Thyroid gland (tissue), 4 donors: ENCODE data around the gene CGRRF1.

Experiments
- POLR2A ChIP-seq, 2 donors: fragments of 450-650 bp; IDR thresholded peaks; one replicate each; pipeline ENCODE4 v1.6.1; 2017; ENCODE audit warnings: antibody characterized with exemption in 2 of 2, mild to moderate bottlenecking in 2 of 2, moderate library complexity in 1 of 2
- TF ChIP-seq, protein P1 (sequence below), 6 experiments: fragments of 200-600 bp in 3 of 6; fragments of 450-650 bp in 3 of 6; sonication (generic) in 3 of 6; IDR thresholded peaks; one replicate each; pipeline ENCODE4 v1.5.1; 2016 to 2019; ENCODE audit warnings: antibody characterized with exemption in 6 of 6, mild to moderate bottlenecking in 2 of 6, inconsistent platforms in 1 of 6, moderate library complexity in 1 of 6

DNA sequence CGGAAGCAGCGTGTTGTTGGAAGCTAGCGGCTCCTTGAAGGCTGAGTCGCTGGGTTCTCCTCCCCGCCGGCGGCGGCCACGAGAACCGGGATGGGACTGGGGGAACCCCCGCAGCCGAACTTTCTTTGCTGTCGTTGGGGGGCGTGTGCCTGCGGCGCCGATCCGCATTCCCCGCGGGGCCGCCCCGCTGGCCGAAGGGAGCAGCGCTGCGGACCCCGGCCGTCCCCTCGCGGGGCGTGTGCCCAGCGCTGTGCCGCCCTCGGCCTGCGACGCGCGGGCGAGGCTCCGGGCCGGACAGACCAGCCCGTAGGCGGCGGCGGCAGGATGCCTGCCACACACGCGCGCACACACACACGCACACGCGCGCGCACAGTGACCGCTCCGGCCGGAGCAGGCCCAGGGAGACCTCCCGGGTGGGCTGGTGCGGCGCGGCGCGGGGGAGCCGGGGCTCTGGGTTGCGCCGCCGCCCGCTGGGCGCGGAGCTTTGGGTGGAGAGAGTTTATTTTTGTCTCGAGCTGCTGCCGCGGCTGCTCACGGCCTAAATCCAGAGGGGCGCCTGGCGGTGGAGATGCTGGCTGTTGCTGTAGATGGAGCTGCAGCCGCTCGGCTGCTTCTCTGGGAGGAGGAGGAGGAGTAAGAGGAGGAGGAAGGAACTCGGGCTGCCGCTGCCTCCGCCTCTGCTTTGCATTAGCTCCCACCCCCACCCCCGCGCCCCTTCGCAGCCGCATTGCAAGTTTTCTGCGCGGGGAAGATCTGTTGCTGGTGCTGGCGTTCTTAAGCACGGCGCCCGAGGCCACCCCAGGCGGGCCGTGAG lies 56.9 kb downstream of the CGRRF1 start, which contains the start of gene SAMD4A:
- peak in 1 of 2 donors; percentile 67 for TF ChIP-seq POLR2A (IDR thresholded peaks at IDR 0.05)
- TF ChIP-seq, protein P1, sequence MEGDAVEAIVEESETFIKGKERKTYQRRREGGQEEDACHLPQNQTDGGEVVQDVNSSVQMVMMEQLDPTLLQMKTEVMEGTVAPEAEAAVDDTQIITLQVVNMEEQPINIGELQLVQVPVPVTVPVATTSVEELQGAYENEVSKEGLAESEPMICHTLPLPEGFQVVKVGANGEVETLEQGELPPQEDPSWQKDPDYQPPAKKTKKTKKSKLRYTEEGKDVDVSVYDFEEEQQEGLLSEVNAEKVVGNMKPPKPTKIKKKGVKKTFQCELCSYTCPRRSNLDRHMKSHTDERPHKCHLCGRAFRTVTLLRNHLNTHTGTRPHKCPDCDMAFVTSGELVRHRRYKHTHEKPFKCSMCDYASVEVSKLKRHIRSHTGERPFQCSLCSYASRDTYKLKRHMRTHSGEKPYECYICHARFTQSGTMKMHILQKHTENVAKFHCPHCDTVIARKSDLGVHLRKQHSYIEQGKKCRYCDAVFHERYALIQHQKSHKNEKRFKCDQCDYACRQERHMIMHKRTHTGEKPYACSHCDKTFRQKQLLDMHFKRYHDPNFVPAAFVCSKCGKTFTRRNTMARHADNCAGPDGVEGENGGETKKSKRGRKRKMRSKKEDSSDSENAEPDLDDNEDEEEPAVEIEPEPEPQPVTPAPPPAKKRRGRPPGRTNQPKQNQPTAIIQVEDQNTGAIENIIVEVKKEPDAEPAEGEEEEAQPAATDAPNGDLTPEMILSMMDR (IDR thresholded peaks at IDR 0.05): peak in 4 of 6 experiments; percentile 28 to 43 (median 36)
